PC-3 (cell line): ENCODE data around the gene TMEM45B. TPM values are rescaled to one million over a fixed set of nuclear protein-coding genes. Genes with fewer than 3 reads are reported as not detected.

Source experiments
- ATAC-seq: fragments of 200-7000 bp; cut with Tn5 transposase; 2 replicates; pipeline ENCODE4 v1.9.1; 2020; ENCODE audit warnings: mild to moderate bottlenecking, moderate library complexity
- BruUV-seq: library from RNA; stranded (reverse); fragments of 400-500 nt; replicated peaks from 2 replicates; lab custom pipeline; 2021; lab: Mats Ljungman, UMichigan
- CTCF ChIA-PET: fragments of 300-600 bp; sonication (Branson Sonifier 250); formaldehyde crosslinking; loops from one replicate; lab custom pipeline; 2022; ENCODE audit warnings: antibody characterized with exemption; lab: Charles Lee
- POLR2A ChIA-PET: fragments of 300-600 bp; sonication (Branson Sonifier 250); formaldehyde crosslinking; loops from one replicate; lab custom pipeline; 2022; ENCODE audit warnings: antibody characterized with exemption; ENCODE audit not compliant: unreplicated experiment; lab: Charles Lee
- DNase-seq: peaks from one replicate; pipeline ENCODE4 v3.0.0-alpha.2; 2015
- H2AFZ ChIP-seq: fragments of 300-600 bp; sonication (generic); 2 replicates; pipeline ENCODE4 v1.6.0; 2016; ENCODE audit warnings: antibody characterized with exemption, low read length
- H3F3A ChIP-seq: fragments of 300-600 bp; sonication (generic); one replicate; pipeline ENCODE4 v1.6.0; 2017; ENCODE audit warnings: antibody characterized with exemption, low read length, control low read depth, mild to moderate bottlenecking; ENCODE audit not compliant: unreplicated experiment
- H3K27ac ChIP-seq: fragments of 300-600 bp; sonication (generic); 2 replicates; pipeline ENCODE4 v1.5.1; 2016; ENCODE audit warnings: mild to moderate bottlenecking, low read length
- H3K27me3 ChIP-seq: fragments of 300-600 bp; sonication (generic); 2 replicates; pipeline ENCODE4 v1.6.1; 2016; ENCODE audit warnings: low read length, mixed read lengths
- H3K36me3 ChIP-seq: fragments of 300-600 bp; sonication (generic); 2 replicates; pipeline ENCODE4 v1.6.1; 2016; ENCODE audit warnings: low read depth, mixed run types, low read length, mixed read lengths
- H3K4me1 ChIP-seq: fragments of 300-600 bp; sonication (generic); 2 replicates; pipeline ENCODE4 v1.5.1; 2016; ENCODE audit warnings: low read length; ENCODE audit not compliant: insufficient read depth
- H3K4me2 ChIP-seq: fragments of 300-600 bp; sonication (generic); 2 replicates; pipeline ENCODE4 v1.6.0; 2016; ENCODE audit warnings: low read length
- H3K4me3 ChIP-seq: fragments of 300-600 bp; sonication (generic); 2 replicates; pipeline ENCODE4 v1.5.1; 2016; ENCODE audit warnings: mild to moderate bottlenecking, low read length, mixed read lengths
- H3K79me2 ChIP-seq: fragments of 300-600 bp; sonication (generic); 2 replicates; pipeline ENCODE4 v1.6.1; 2017; ENCODE audit warnings: low read length, mixed read lengths
- H3K9ac ChIP-seq: fragments of 300-600 bp; sonication (generic); 2 replicates; pipeline ENCODE4 v1.6.0; 2016; ENCODE audit warnings: mild to moderate bottlenecking, low read length
- H3K9me2 ChIP-seq: fragments of 300-600 bp; sonication (generic); replicated peaks from 2 replicates; pipeline ENCODE4 v1.6.1; 2016; ENCODE audit warnings: mixed run types, low read length, mixed read lengths
- H3K9me3 ChIP-seq: fragments of 300-600 bp; sonication (generic); 2 replicates; pipeline ENCODE4 v1.6.1; 2016; ENCODE audit warnings: low read length, mixed read lengths
- H4K20me1 ChIP-seq: fragments of 300-600 bp; sonication (generic); 2 replicates; pipeline ENCODE4 v1.6.1; 2016; ENCODE audit warnings: low read length, mixed read lengths
- CTCF ChIP-seq: fragments of 300-600 bp; sonication (generic); conservative IDR thresholded peaks from 2 replicates; pipeline ENCODE4 v1.5.1; 2017; ENCODE audit warnings: antibody characterized with exemption, low read depth, mild to moderate bottlenecking, low read length
- EZH2 ChIP-seq: fragments of 300-600 bp; sonication (generic); IDR thresholded peaks from one replicate; pipeline ENCODE4 v1.6.1; 2017; ENCODE audit warnings: antibody characterized with exemption, mild to moderate bottlenecking, low read length; ENCODE audit not compliant: unreplicated experiment
- EZH2phosphoT487 ChIP-seq: fragments of 300-600 bp; sonication (generic); IDR thresholded peaks from 2 replicates; pipeline ENCODE4 v1.6.1; 2018; ENCODE audit warnings: mild to moderate bottlenecking, antibody characterized with exemption, low read length, borderline replicate concordance
- intact Hi-C: fragments of 100-400 bp; cut with micrococcal nuclease; formaldehyde crosslinking; loops from 2 replicates; pipeline ENCODE4 v1.9.0; 2023
- total RNA-seq: library from RNA; depleted of rRNA; stranded (reverse); fragments of >200 nt; gene quantifications from 2 replicates; pipeline ENCODE4 v1.2.3, GENCODE V29; 2014

The TMEM45B gene
- total RNA-seq, 1 experiment from 2014 or later, result 30.4 TPM

- Histone ChIP-seq H3K9ac (peak overlapping the region; percentile 79; the same call in 1 of the 2 replicates), H3K9me3 (no peaks in the 10 kb centered on the region), H4K20me1 (no peaks in the 10 kb centered on the region), H3K4me1 (peaks cover 62% of the 10 kb centered on the region), H3K27ac (peak overlapping the region; percentile 95), H3K79me2 (peaks cover 23% of the 10 kb centered on the region), H2AFZ (no peak overlapping the region), H3F3A (peaks cover 9% of the 10 kb centered on the region), H3K4me3 (no peak overlapping the region), H3K36me3 (peaks cover 29% of the 10 kb centered on the region), H3K4me2 (0 out of 2 replicates have a peak overlapping the region, but pooled peaks have one; percentile 66), H3K27me3 (no peaks in the 10 kb centered on the region), H3K9me2 (no peaks in the 10 kb centered on the region)
- intact Hi-C loops, result no loop called here
- no peak for TF ChIP-seq EZH2
- TF ChIP-seq CTCF, result no peak
- no peak for TF ChIP-seq EZH2phosphoT487
- DNase-seq, result no peak
- ATAC-seq, result no peak
- no TSS peak for BruUV-seq
- CTCF ChIA-PET, result no interaction called here
- POLR2A ChIA-PET, result no interaction called here
Measured at GRCh38 chr11:129856036-129856435, 40.4 kb downstream of the TMEM45B start.

- H3K4me3 ChIP-seq, result peak overlapping the region; percentile 38; the same call in 1 of the 2 replicates
- peaks cover 68% of the 10 kb centered on the region for H3K36me3 ChIP-seq
- intact Hi-C loops, result loop anchor here (1.0 kb wide), 3 partner anchors 16 to 77 kb away; no protein-coding TSS in a partner anchor
- H3K4me2 ChIP-seq, result peak overlapping the region; percentile 74
- H3K9me2 ChIP-seq, result no peaks in the 10 kb centered on the region
- no peaks in the 10 kb centered on the region for H3K9me3 ChIP-seq
- H3K9ac ChIP-seq, result peak overlapping the region; percentile 70
- DNase-seq (peak; percentile 100), ATAC-seq (peak; percentile 95)
- ChIA-PET POLR2A (interaction anchor here (0.6 to 0.7 kb wide), 2 partner anchors 45 to 74 kb away, joined by 3 read pairs; no protein-coding TSS in a partner anchor), CTCF (interaction anchor here (0.7 to 0.9 kb wide), 2 partner anchors 11 to 99 kb away, joined by 3 read pairs; no protein-coding TSS in a partner anchor)
- peak overlapping the region; percentile 95 for H3K27ac ChIP-seq
- H3K4me1 ChIP-seq, result peaks cover 33% of the 10 kb centered on the region
- H4K20me1 ChIP-seq, result no peaks in the 10 kb centered on the region
- H2AFZ ChIP-seq, result no peak overlapping the region
- TSS peak; percentile 38 for BruUV-seq
- H3F3A ChIP-seq, result no peaks in the 10 kb centered on the region
- H3K79me2 ChIP-seq, result peaks cover 26% of the 10 kb centered on the region
- no peaks in the 10 kb centered on the region for H3K27me3 ChIP-seq
- TF ChIP-seq EZH2 (no peak), EZH2phosphoT487 (no peak), CTCF (no peak)
Measured at GRCh38 chr11:129861702-129862522, 46.3 kb downstream of the TMEM45B start.
